ENCODE data around the gene ACOT9. TPM values are rescaled to one million over a fixed set of nuclear protein-coding genes. Genes with fewer than 3 reads are reported as not detected.

ACOT9 gene
- total RNA-seq, 4 donors from 2014 or later = 21.4 to 72.2 (median 27.5) TPM

DNA sequence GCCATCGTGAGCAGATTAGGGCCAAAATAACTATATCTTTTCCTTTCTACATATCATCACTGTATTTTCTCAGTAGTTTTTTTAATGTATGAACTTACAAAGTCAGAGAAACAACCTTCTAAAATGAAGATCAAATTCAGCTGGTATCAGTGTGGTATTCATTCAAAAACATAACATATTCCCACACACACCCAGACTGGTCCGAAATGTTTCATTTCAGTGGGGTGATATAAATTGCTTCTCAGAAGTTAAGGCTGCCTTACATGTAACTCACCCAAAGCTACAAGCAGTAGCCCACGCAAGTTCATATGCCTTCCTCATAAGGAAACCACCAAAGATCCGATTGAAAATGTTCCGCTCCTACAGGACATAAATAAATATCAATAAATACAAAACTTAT is 37.8 kb downstream of the ACOT9 start:
- Histone ChIP-seq H3K4me1 (no peaks in the 10 kb centered on the region), H3K4me3 (no peak overlapping the region), H3K36me3 (no peaks in the 10 kb centered on the region), H3K9me3 (no peaks in the 10 kb centered on the region), H3K27ac (no peak overlapping the region), H3K27me3 (no peaks in the 10 kb centered on the region)
- 91% methylated on average over 5 of the region's 5 CpGs; no CpG with 5 or more reads in 1 of the 2 donors for WGBS, 2 donors (ENCODE audit: low coverage in 1 of 2)
- TF ChIP-seq CTCF (IDR thresholded peaks at IDR 0.05) = no peak
- TF ChIP-seq POLR2A (IDR thresholded peaks at IDR 0.05) = no peak
- no peak for TF ChIP-seq EP300 (IDR thresholded peaks at IDR 0.05; ENCODE audit: low read depth)
- no peak for TF ChIP-seq POLR2AphosphoS5 (IDR thresholded peaks at IDR 0.05)
- intact Hi-C loops (cut with DNase I; ENCODE audit: low total_unique reads) (no loop called here), in situ Hi-C loops (cut with MboI; ENCODE audit: low pct_ligation_motif_present in 1 of 4, low pct_unique_long_range_greater_than_20kb in 1 of 4, low sequenced_read_pairs in 3 of 4) (no loop called here)
- DNase-seq = no peak

- no peak for DNase-seq
- intact Hi-C loops (cut with DNase I; ENCODE audit: low total_unique reads) = no loop called here
- no peaks in the 10 kb centered on the region for H3K27me3 ChIP-seq
- in situ Hi-C loops (cut with MboI; ENCODE audit: low pct_ligation_motif_present in 1 of 4, low pct_unique_long_range_greater_than_20kb in 1 of 4, low sequenced_read_pairs in 3 of 4) = no loop called here
- no peak for TF ChIP-seq CTCF (IDR thresholded peaks at IDR 0.05)
- TF ChIP-seq POLR2A (IDR thresholded peaks at IDR 0.05) = no peak
- TF ChIP-seq EP300 (IDR thresholded peaks at IDR 0.05; ENCODE audit: low read depth) = no peak
- TF ChIP-seq POLR2AphosphoS5 (IDR thresholded peaks at IDR 0.05) = no peak
- no peaks in the 10 kb centered on the region for H3K4me1 ChIP-seq
- no peak overlapping the region for H3K27ac ChIP-seq
- no peaks in the 10 kb centered on the region for H3K9me3 ChIP-seq
- no peak overlapping the region for H3K4me3 ChIP-seq
- H3K36me3 ChIP-seq = no peaks in the 10 kb centered on the region
- 83 to 100% methylated on average over 1 to 5 of the region's 5 CpGs for WGBS, 2 donors (ENCODE audit: low coverage in 1 of 2)
Measured at GRCh38 chrX:23704673-23705206, 38.3 kb downstream of the ACOT9 start.

DNA sequence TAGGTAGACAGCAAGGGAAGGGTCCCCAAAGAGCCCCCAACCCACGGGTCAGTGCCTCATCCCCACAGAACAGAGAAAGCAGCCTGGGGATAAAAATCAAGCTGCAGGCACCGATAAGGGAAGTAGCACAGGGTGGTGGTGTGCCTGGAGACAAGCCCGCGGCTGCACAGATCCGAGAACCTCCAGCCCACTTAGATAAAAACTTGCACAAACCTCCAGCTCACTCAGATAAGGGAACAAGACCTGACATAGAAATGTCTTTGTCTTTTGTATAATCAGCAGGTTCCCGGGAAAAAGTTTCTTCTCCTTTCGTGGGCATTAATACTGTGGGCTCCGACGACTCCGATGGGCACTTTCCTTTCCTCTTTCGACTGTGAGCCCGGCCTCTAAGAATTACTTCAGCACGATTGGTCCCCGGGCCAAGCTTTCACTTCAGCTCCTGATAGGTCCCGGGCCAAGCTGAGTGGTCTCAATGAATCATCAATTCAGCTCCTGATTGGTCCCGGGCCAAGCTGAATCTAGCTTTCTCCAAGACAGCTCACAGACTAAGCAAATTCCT is 43.4 kb downstream of the ACOT9 start:
- intact Hi-C loops (cut with DNase I; ENCODE audit: low total_unique reads) (loop anchor here (10.0 kb wide), 1 partner anchor 205 kb away; the partner anchor contains the start of genes APOO and CXorf58), in situ Hi-C loops (cut with MboI; ENCODE audit: low pct_ligation_motif_present in 1 of 4, low pct_unique_long_range_greater_than_20kb in 1 of 4, low sequenced_read_pairs in 3 of 4) (loop anchor here (5.0 to 25.0 kb wide), 4 partner anchors 203 to 363 kb away; partner anchors contain the start of genes APOO (in 3 of the 4), CXorf58 (in 3 of the 4) and EIF2S3 (in 2 of the 4))
- TF ChIP-seq CTCF (IDR thresholded peaks at IDR 0.05) (no peak), POLR2AphosphoS5 (IDR thresholded peaks at IDR 0.05) (no peak), EP300 (IDR thresholded peaks at IDR 0.05; ENCODE audit: low read depth) (no peak), POLR2A (IDR thresholded peaks at IDR 0.05) (no peak)

GRCh38 chrX:23694606-23695005 is 48.5 kb downstream of the ACOT9 start:
- in situ Hi-C loops (cut with MboI; ENCODE audit: low pct_ligation_motif_present in 1 of 4, low pct_unique_long_range_greater_than_20kb in 1 of 4, low sequenced_read_pairs in 3 of 4) = loop anchor here (5.0 to 25.0 kb wide), 4 partner anchors 208 to 368 kb away; partner anchors contain the start of genes APOO (in 3 of the 4), CXorf58 (in 3 of the 4) and EIF2S3 (in 2 of the 4)
- no peak overlapping the region for H3K4me3 ChIP-seq
- 13% methylated on average over 8 of the region's 8 CpGs; no CpG with 5 or more reads in 1 of the 2 donors for WGBS, 2 donors (ENCODE audit: low coverage in 1 of 2)
- H3K27ac ChIP-seq = no peak overlapping the region
- intact Hi-C loops (cut with DNase I; ENCODE audit: low total_unique reads) = loop anchor here (10.0 kb wide), 1 partner anchor 210 kb away; the partner anchor contains the start of genes APOO and CXorf58
- no peaks in the 10 kb centered on the region for H3K36me3 ChIP-seq
- no peaks in the 10 kb centered on the region for H3K4me1 ChIP-seq
- H3K9me3 ChIP-seq = no peaks in the 10 kb centered on the region
- DNase-seq = peak; percentile 55
- TF ChIP-seq CTCF (IDR thresholded peaks at IDR 0.05) (peak in 4 of 5 experiments; percentile 21 to 57 (median 40)), POLR2A (IDR thresholded peaks at IDR 0.05) (no peak)
- no peaks in the 10 kb centered on the region for H3K27me3 ChIP-seq

More for the DNA sequence above, 43.4 kb downstream of the ACOT9 start:
- no peak for DNase-seq
- Histone ChIP-seq H3K27me3 (no peaks in the 10 kb centered on the region), H3K27ac (no peak overlapping the region), H3K4me1 (no peaks in the 10 kb centered on the region), H3K9me3 (no peaks in the 10 kb centered on the region), H3K36me3 (no peaks in the 10 kb centered on the region), H3K4me3 (no peak overlapping the region)
- WGBS, 2 donors (ENCODE audit: low coverage in 1 of 2) = 68% methylated on average over 16 of the region's 16 CpGs; no CpG with 5 or more reads in 1 of the 2 donors

Data from transverse colon (tissue), 4 donors.